DND-41 (cell line): ENCODE data around the gene UNC13C.

ENCODE experiments used
- ATAC-seq: fragments of 200-7000 bp; cut with Tn5 transposase; 3 replicates; pipeline ENCODE4 v1.9.1; 2021; ENCODE audit warnings: low read depth; ENCODE audit not compliant: insufficient read depth
- DNase-seq: peaks from one replicate; pipeline ENCODE4 v3.0.0-alpha.2; 2020
- H2AFZ ChIP-seq: 2 replicates; pipeline ENCODE4 v1.6.0; 2012; ENCODE audit warnings: low read depth, low read length
- H3K27ac ChIP-seq: 2 replicates; pipeline ENCODE4 v1.5.1; 2012; ENCODE audit warnings: low read length, inconsistent platforms
- H3K27me3 ChIP-seq: fragments of 200-600 bp; sonication (generic); 2 replicates; pipeline ENCODE4 v1.6.0; 2012; ENCODE audit warnings: low read length, mild to moderate bottlenecking, inconsistent platforms; ENCODE audit not compliant: insufficient read depth, poor library complexity
- H3K36me3 ChIP-seq: 2 replicates; pipeline ENCODE4 v1.5.1; 2012; ENCODE audit warnings: low read length, inconsistent platforms; ENCODE audit not compliant: insufficient read depth
- H3K4me1 ChIP-seq: 2 replicates; pipeline ENCODE4 v1.5.1; 2012; ENCODE audit warnings: mild to moderate bottlenecking, low read length; ENCODE audit not compliant: insufficient read depth
- H3K4me2 ChIP-seq: 2 replicates; pipeline ENCODE4 v1.6.0; 2012; ENCODE audit warnings: mild to moderate bottlenecking, moderate library complexity, low read length, inconsistent platforms; ENCODE audit not compliant: insufficient read depth
- H3K4me3 ChIP-seq, 2 experiments: fragments of 200-600 bp in 1 of 2; shearing (Covaris generic) in 1 of 2; 2 replicates each; pipeline ENCODE4 v1.5.1; 2012 to 2016; ENCODE audit warnings: inconsistent platforms in 2 of 2, low read length in 2 of 2, mild to moderate bottlenecking in 2 of 2, low read depth in 1 of 2, moderate library complexity in 1 of 2
- H3K79me2 ChIP-seq: 2 replicates; pipeline ENCODE4 v1.6.0; 2012; ENCODE audit warnings: low read length, inconsistent platforms; ENCODE audit not compliant: insufficient read depth
- H3K9ac ChIP-seq: 2 replicates; pipeline ENCODE4 v1.6.0; 2012; ENCODE audit warnings: low read depth, mild to moderate bottlenecking, inconsistent platforms, low read length, moderate library complexity
- H3K9me3 ChIP-seq: 2 replicates; pipeline ENCODE4 v1.5.1; 2012; ENCODE audit warnings: low read length, moderate library complexity, mild to moderate bottlenecking, inconsistent platforms; ENCODE audit not compliant: insufficient read depth, severe bottlenecking
- H4K20me1 ChIP-seq: 2 replicates; pipeline ENCODE4 v1.6.0; 2012; ENCODE audit warnings: low read length; ENCODE audit not compliant: insufficient read depth
- CTCF ChIP-seq: IDR thresholded peaks from 2 replicates; pipeline ENCODE4 v1.5.1; 2012; ENCODE audit warnings: borderline replicate concordance, low read length, moderate library complexity, mild to moderate bottlenecking; ENCODE audit not compliant: poor library complexity, severe bottlenecking; ENCODE audit errors: extremely low read depth
- EZH2 ChIP-seq: IDR thresholded peaks from 3 replicates; pipeline ENCODE4 v1.6.1; 2012; ENCODE audit warnings: borderline replicate concordance, low read depth, mild to moderate bottlenecking, moderate library complexity, low read length, inconsistent platforms; ENCODE audit not compliant: severe bottlenecking

Gene UNC13C

GRCh38 chr15:53979051-53979788 lies 979 bp downstream of the UNC13C start:
- H3K9ac ChIP-seq = no peak overlapping the region
- no peak for TF ChIP-seq CTCF
- TF ChIP-seq EZH2 = no peak
- no peak overlapping the region for H2AFZ ChIP-seq
- H3K4me2 ChIP-seq = no peak overlapping the region
- no peaks in the 10 kb centered on the region for H3K27me3 ChIP-seq
- H3K4me3 ChIP-seq = no peak overlapping the region
- no peaks in the 10 kb centered on the region for H3K9me3 ChIP-seq
- no peaks in the 10 kb centered on the region for H4K20me1 ChIP-seq
- no peaks in the 10 kb centered on the region for H3K36me3 ChIP-seq
- no peaks in the 10 kb centered on the region for H3K79me2 ChIP-seq
- DNase-seq (no peak), ATAC-seq (no peak)
- no peak overlapping the region for H3K27ac ChIP-seq
- H3K4me1 ChIP-seq = no peaks in the 10 kb centered on the region

GRCh38 chr15:53980021-53980420 lies 1.8 kb downstream of the UNC13C start:
- Histone ChIP-seq H4K20me1 (no peaks in the 10 kb centered on the region), H3K9me3 (no peaks in the 10 kb centered on the region), H3K36me3 (no peaks in the 10 kb centered on the region), H3K27ac (no peak overlapping the region), H3K4me2 (no peak overlapping the region), H2AFZ (no peak overlapping the region), H3K79me2 (no peaks in the 10 kb centered on the region), H3K9ac (no peak overlapping the region), H3K4me3 (no peak overlapping the region), H3K4me1 (no peaks in the 10 kb centered on the region), H3K27me3 (no peaks in the 10 kb centered on the region)
- no peak for TF ChIP-seq EZH2
- TF ChIP-seq CTCF = no peak
- ATAC-seq (no peak), DNase-seq (no peak)

GRCh38 chr15:53982071-53982680 lies 3.9 kb downstream of the UNC13C start:
- no peaks in the 10 kb centered on the region for H3K36me3 ChIP-seq
- no peak for TF ChIP-seq CTCF
- TF ChIP-seq EZH2 = no peak
- H3K4me1 ChIP-seq = no peaks in the 10 kb centered on the region
- ATAC-seq = no peak
- no peak overlapping the region for H2AFZ ChIP-seq
- no peak overlapping the region for H3K4me2 ChIP-seq
- no peaks in the 10 kb centered on the region for H3K9me3 ChIP-seq
- no peaks in the 10 kb centered on the region for H4K20me1 ChIP-seq
- no peak overlapping the region for H3K9ac ChIP-seq
- no peaks in the 10 kb centered on the region for H3K79me2 ChIP-seq
- H3K27me3 ChIP-seq = no peaks in the 10 kb centered on the region
- DNase-seq = no peak
- no peak overlapping the region for H3K27ac ChIP-seq
- no peak overlapping the region for H3K4me3 ChIP-seq
